ENCODE measurements around the gene CXCR2.

GRCh38 chr2:218168635-218169462 is 43.0 kb downstream of the CXCR2 start:
- no peak for TF ChIP-seq POLR2AphosphoS5 (IDR thresholded peaks at IDR 0.05)
- TF ChIP-seq, protein P1, sequence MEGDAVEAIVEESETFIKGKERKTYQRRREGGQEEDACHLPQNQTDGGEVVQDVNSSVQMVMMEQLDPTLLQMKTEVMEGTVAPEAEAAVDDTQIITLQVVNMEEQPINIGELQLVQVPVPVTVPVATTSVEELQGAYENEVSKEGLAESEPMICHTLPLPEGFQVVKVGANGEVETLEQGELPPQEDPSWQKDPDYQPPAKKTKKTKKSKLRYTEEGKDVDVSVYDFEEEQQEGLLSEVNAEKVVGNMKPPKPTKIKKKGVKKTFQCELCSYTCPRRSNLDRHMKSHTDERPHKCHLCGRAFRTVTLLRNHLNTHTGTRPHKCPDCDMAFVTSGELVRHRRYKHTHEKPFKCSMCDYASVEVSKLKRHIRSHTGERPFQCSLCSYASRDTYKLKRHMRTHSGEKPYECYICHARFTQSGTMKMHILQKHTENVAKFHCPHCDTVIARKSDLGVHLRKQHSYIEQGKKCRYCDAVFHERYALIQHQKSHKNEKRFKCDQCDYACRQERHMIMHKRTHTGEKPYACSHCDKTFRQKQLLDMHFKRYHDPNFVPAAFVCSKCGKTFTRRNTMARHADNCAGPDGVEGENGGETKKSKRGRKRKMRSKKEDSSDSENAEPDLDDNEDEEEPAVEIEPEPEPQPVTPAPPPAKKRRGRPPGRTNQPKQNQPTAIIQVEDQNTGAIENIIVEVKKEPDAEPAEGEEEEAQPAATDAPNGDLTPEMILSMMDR (IDR thresholded peaks at IDR 0.05) = peak; percentile 31 to 68 (median 50)
